PC-3 (cell line): ENCODE data around the gene AXL.

Experiments
- CTCF ChIP-seq: fragments of 300-600 bp; sonication (generic); conservative IDR thresholded peaks from 2 replicates; pipeline ENCODE4 v1.5.1; 2017; ENCODE audit warnings: antibody characterized with exemption, low read depth, mild to moderate bottlenecking, low read length
- EZH2 ChIP-seq: fragments of 300-600 bp; sonication (generic); IDR thresholded peaks from one replicate; pipeline ENCODE4 v1.6.1; 2017; ENCODE audit warnings: antibody characterized with exemption, mild to moderate bottlenecking, low read length; ENCODE audit not compliant: unreplicated experiment

GRCh38 chr19:41219924-41220567 lies 1.0 kb downstream of the AXL start:
- TF ChIP-seq EZH2: no peak
- no peak for TF ChIP-seq CTCF
